Natural killer cell (primary cell): Measurements from ENCODE around the gene TXNRD1. TPM values are rescaled to one million over a fixed set of nuclear protein-coding genes. Genes with fewer than 3 reads are reported as not detected.
"Not testable (repeated sequence)": the region's sequence is repeated elsewhere in the genome, so short reads cannot be mapped to it uniquely, and the experiment has no call there.

ENCODE experiments used
- ATAC-seq, 3 donors: fragments of 150-1000 bp in 2 of 3; fragments of 200-7000 bp in 1 of 3; cut with Tn5 transposase; 1 replicate in 1 of 3; 2 replicates in 2 of 3; pipeline ENCODE4 v1.10.0; 2021; ENCODE audit warnings: mild to moderate bottlenecking in 2 of 3, moderate library complexity in 2 of 3
- DNase-seq, 2 donors: peaks; one replicate each; pipeline versions ENCODE4 v3.0.0 to v3.0.0-alpha.2; 2013 to 2021; ENCODE audit warnings: mixed read lengths in 1 of 2
- H3K27ac ChIP-seq: one replicate; pipeline ENCODE4 v1.5.1; 2013; ENCODE audit warnings: mild to moderate bottlenecking, low read length
- H3K27me3 ChIP-seq: one replicate; pipeline ENCODE4 v1.6.1; 2013; ENCODE audit warnings: low read length; ENCODE audit not compliant: control insufficient read depth, insufficient read depth
- H3K36me3 ChIP-seq: one replicate; pipeline ENCODE4 v1.6.1; 2013; ENCODE audit warnings: low read length; ENCODE audit not compliant: control insufficient read depth, insufficient read depth
- H3K4me1 ChIP-seq: one replicate; pipeline ENCODE4 v1.6.1; 2013; ENCODE audit warnings: low read length; ENCODE audit not compliant: control insufficient read depth, insufficient read depth
- H3K4me3 ChIP-seq: one replicate; pipeline ENCODE4 v1.5.1; 2013; ENCODE audit warnings: low read length
- H3K9me3 ChIP-seq: one replicate; pipeline ENCODE4 v1.6.1; 2013; ENCODE audit warnings: low read length; ENCODE audit not compliant: control insufficient read depth, insufficient read depth
- H3K27ac Mint-ChIP-seq, 2 donors: one replicate each; pipeline ENCODE4 v1.8.0; 2022; ENCODE audit warnings: mild to moderate bottlenecking in 2 of 2, mixed read lengths in 2 of 2, moderate library complexity in 1 of 2
- H3K27me3 Mint-ChIP-seq, 2 donors: one replicate each; pipeline ENCODE4 v1.8.0; 2022; ENCODE audit warnings: low read depth in 2 of 2, mixed read lengths in 2 of 2
- H3K36me3 Mint-ChIP-seq: one replicate; pipeline ENCODE4 v1.8.0; 2022; ENCODE audit warnings: mixed read lengths
- H3K4me1 Mint-ChIP-seq, 2 donors: one replicate each; pipeline ENCODE4 v1.8.0; 2022; ENCODE audit warnings: mixed read lengths in 2 of 2
- H3K4me3 Mint-ChIP-seq: one replicate; pipeline ENCODE4 v1.8.0; 2022; ENCODE audit warnings: mild to moderate bottlenecking, moderate library complexity, mixed read lengths
- H3K9me3 Mint-ChIP-seq, 2 donors: one replicate each; pipeline ENCODE4 v1.8.0; 2022; ENCODE audit warnings: mixed read lengths in 2 of 2
- CTCF ChIP-seq: fragments of 200-600 bp; IDR thresholded peaks from one replicate; pipeline ENCODE4 v1.8.0; 2022; ENCODE audit warnings: antibody characterized with exemption
- WGBS: methylation state at CpG from one replicate; pipeline ENCODE4 v1.1.7; 2013; ENCODE audit warnings: missing lambda C conversion rate; ENCODE audit not compliant: insufficient coverage; 5-methylcytosine and 5-hydroxymethylcytosine counted together
- intact Hi-C: fragments of 100-400 bp; cut with micrococcal nuclease; formaldehyde crosslinking; loops from one replicate; pipeline ENCODE4 v1.14.2; 2022
- total RNA-seq, 4 donors: library from RNA; stranded (reverse); fragments of 120-200 nt in 1 of 4; gene quantifications; one replicate each; pipeline versions ENCODE4 v1.2.3 to v1.2.4, GENCODE V29; 2013 to 2022

TXNRD1 gene
- total RNA-seq, 3 donors from 2014 or later (not counting 1 experiment from before 2014, with no cell fraction given), result 46.9 to 59.7 (median 47.3) TPM

- no peak for TF ChIP-seq CTCF
- Mint-ChIP-seq H3K9me3 (no peaks in the 10 kb centered on the region), H3K27ac (no peak overlapping the region), H3K36me3 (peaks cover 17% of the 10 kb centered on the region), H3K4me3 (no peak overlapping the region), H3K27me3 (no peaks in the 10 kb centered on the region), H3K4me1 (no peaks in the 10 kb centered on the region)
- intact Hi-C loops, result no loop called here
- Histone ChIP-seq H3K4me1 (no peaks in the 10 kb centered on the region), H3K9me3 (no peaks in the 10 kb centered on the region), H3K27me3 (no peaks in the 10 kb centered on the region), H3K27ac (no peak overlapping the region), H3K36me3 (peaks cover 58% of the 10 kb centered on the region), H3K4me3 (no peak overlapping the region)
- DNase-seq (no peak), ATAC-seq (no peak)
- WGBS, result 96% methylated on average over 1 of the region's 1 CpG
Measured at GRCh38 chr12:104323899-104324298, 108.3 kb downstream of the TXNRD1 start.

- intact Hi-C loops, H3K27me3 ChIP-seq, DNase-seq, H3K27ac ChIP-seq, H3K27me3 Mint-ChIP-seq, H3K36me3 Mint-ChIP-seq, H3K4me1 ChIP-seq, H3K27ac Mint-ChIP-seq, H3K4me3 Mint-ChIP-seq, H3K9me3 Mint-ChIP-seq, H3K4me3 ChIP-seq, H3K4me1 Mint-ChIP-seq, ATAC-seq, H3K9me3 ChIP-seq: not testable (repeated sequence)
- H3K36me3 ChIP-seq, result peaks cover 44% of the 10 kb centered on the region
- 99% methylated on average over 6 of the region's 6 CpGs for WGBS
Measured at GRCh38 chr12:104328278-104328677, 112.7 kb downstream of the TXNRD1 start.

- Mint-ChIP-seq H3K27me3 (no peaks in the 10 kb centered on the region), H3K36me3 (peaks cover 5% of the 10 kb centered on the region)
Measured at GRCh38 chr12:104328790-104329189, 113.2 kb downstream of the TXNRD1 start.

GRCh38 chr12:104329707-104330532, 114.3 kb downstream of the TXNRD1 start:
- TF ChIP-seq CTCF, result no peak
- Mint-ChIP-seq H3K4me1 (no peaks in the 10 kb centered on the region), H3K4me3 (no peak overlapping the region), H3K36me3 (peaks cover 2% of the 10 kb centered on the region), H3K27me3 (no peaks in the 10 kb centered on the region), H3K27ac (no peak overlapping the region), H3K9me3 (no peaks in the 10 kb centered on the region)
- H3K27ac ChIP-seq, result no peak overlapping the region
- H3K4me3 ChIP-seq, result no peak overlapping the region
- no peaks in the 10 kb centered on the region for H3K9me3 ChIP-seq
- peaks cover 51% of the 10 kb centered on the region for H3K36me3 ChIP-seq
- H3K4me1 ChIP-seq, result no peaks in the 10 kb centered on the region
- intact Hi-C loops, result no loop called here
- no peak for DNase-seq
- no peak for ATAC-seq
- 96% methylated on average over 4 of the region's 5 CpGs for WGBS
- H3K27me3 ChIP-seq, result no peaks in the 10 kb centered on the region

More at GRCh38 chr12:104328790-104329189, 113.2 kb downstream of the TXNRD1 start:
- Histone ChIP-seq H3K27me3 (no peaks in the 10 kb centered on the region), H3K4me1 (no peaks in the 10 kb centered on the region), H3K4me3 (no peak overlapping the region), H3K27ac (no peak overlapping the region), H3K36me3 (peaks cover 47% of the 10 kb centered on the region), H3K9me3 (no peaks in the 10 kb centered on the region)
- intact Hi-C loops, result no loop called here
- H3K4me1 Mint-ChIP-seq, result no peaks in the 10 kb centered on the region
- DNase-seq (no peak), ATAC-seq (no peak)
- no peak overlapping the region for H3K27ac Mint-ChIP-seq
- H3K9me3 Mint-ChIP-seq, result no peaks in the 10 kb centered on the region
- TF ChIP-seq CTCF, result no peak
- no CpG with 5 or more reads among the region's 1 CpG for WGBS
- H3K4me3 Mint-ChIP-seq, result no peak overlapping the region
